ENCODE measurements around the gene AFF3.
A peak's percentile ranks its signal among the peaks of the same experiment; 100 is the strongest.

AFF3 gene

DNA sequence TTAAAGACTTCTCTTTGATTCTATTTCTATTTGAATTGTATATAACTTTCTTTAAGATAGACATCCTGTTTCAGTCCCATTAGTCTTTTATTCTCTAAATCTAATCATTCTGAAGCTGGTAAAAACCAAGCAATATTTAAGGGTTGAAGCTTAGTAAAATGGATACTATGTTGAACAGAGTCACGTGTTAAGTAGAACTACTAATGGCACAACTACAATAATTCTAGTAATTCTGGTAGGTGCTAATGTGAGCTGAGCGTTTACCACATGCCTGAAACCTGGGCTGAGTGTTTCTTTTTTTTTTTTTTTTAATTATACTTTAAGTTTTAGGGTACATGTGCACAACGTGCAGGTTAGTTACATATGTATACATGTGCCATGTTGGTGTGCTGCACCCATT, 8.9 kb upstream of the AFF3 start:
- 0 out of 2 replicates have a peak, but pooled peaks cover 5% of the 10 kb centered on the region for H3K79me2 ChIP-seq (ENCODE audit: low read length)
- no peak overlapping the region for H2AFZ ChIP-seq (ENCODE audit: low read depth, low read length)
- no peak for TF ChIP-seq EZH2phosphoT487 (IDR thresholded peaks at IDR 0.05; ENCODE audit: low read depth)
- TF ChIP-seq, protein P1, sequence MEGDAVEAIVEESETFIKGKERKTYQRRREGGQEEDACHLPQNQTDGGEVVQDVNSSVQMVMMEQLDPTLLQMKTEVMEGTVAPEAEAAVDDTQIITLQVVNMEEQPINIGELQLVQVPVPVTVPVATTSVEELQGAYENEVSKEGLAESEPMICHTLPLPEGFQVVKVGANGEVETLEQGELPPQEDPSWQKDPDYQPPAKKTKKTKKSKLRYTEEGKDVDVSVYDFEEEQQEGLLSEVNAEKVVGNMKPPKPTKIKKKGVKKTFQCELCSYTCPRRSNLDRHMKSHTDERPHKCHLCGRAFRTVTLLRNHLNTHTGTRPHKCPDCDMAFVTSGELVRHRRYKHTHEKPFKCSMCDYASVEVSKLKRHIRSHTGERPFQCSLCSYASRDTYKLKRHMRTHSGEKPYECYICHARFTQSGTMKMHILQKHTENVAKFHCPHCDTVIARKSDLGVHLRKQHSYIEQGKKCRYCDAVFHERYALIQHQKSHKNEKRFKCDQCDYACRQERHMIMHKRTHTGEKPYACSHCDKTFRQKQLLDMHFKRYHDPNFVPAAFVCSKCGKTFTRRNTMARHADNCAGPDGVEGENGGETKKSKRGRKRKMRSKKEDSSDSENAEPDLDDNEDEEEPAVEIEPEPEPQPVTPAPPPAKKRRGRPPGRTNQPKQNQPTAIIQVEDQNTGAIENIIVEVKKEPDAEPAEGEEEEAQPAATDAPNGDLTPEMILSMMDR (IDR thresholded peaks at IDR 0.05; ENCODE audit: low read depth, low read length) = no peak
- peaks cover 43% of the 10 kb centered on the region for H3K4me1 ChIP-seq (ENCODE audit: low read length)
- H3K9ac ChIP-seq (ENCODE audit: low read length) = peak overlapping the region; percentile 52; the same call in 1 of the 2 replicates
- H3K4me3 ChIP-seq (ENCODE audit: low read length) = peak overlapping the region; percentile 49
- no peaks in the 10 kb centered on the region for H3K9me3 ChIP-seq (ENCODE audit: insufficient read depth, low read length)
- H4K20me1 ChIP-seq (ENCODE audit: insufficient read depth, low read length) = no peaks in the 10 kb centered on the region
- no peaks in the 10 kb centered on the region for H3K36me3 ChIP-seq (replicated peaks; ENCODE audit: low read depth, low read length)
- H3K27ac ChIP-seq (ENCODE audit: low read length) = peak overlapping the region; percentile 61
- no peaks in the 10 kb centered on the region for H3K27me3 ChIP-seq (ENCODE audit: low read depth, low read length)
- peak overlapping the region; percentile 83 for H3K4me2 ChIP-seq (ENCODE audit: low read length)

DNA sequence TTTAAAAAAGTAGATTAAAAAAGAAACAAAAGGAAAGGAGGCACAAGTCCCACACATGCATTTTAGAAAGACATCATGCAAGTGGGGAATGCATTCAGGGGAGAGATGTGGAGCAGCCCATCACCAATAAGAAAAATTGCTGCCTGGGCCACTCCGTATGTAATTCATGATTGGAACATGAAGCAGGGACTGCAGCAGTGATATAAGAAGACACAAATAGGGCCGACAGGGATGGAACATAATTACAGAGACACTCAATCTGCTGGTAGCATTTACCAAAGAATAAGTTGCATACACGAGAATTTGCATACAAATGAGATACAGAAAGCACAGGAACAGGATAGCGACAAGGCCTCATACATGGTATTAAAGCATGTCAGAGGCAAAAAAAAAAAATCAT, 6.5 kb upstream of the AFF3 start:
- Histone ChIP-seq H4K20me1 (ENCODE audit: insufficient read depth, low read length) (no peaks in the 10 kb centered on the region), H3K27ac (ENCODE audit: low read length) (no peak overlapping the region), H2AFZ (ENCODE audit: low read depth, low read length) (no peak overlapping the region), H3K4me2 (ENCODE audit: low read length) (peak overlapping the region; percentile 8; the same call in 1 of the 2 replicates), H3K4me1 (ENCODE audit: low read length) (peaks cover 58% of the 10 kb centered on the region), H3K36me3 (replicated peaks; ENCODE audit: low read depth, low read length) (no peaks in the 10 kb centered on the region), H3K9me3 (ENCODE audit: insufficient read depth, low read length) (no peaks in the 10 kb centered on the region), H3K9ac (ENCODE audit: low read length) (no peak overlapping the region), H3K79me2 (ENCODE audit: low read length) (0 out of 2 replicates have a peak, but pooled peaks cover 5% of the 10 kb centered on the region), H3K4me3 (ENCODE audit: low read length) (no peak overlapping the region), H3K27me3 (ENCODE audit: low read depth, low read length) (no peaks in the 10 kb centered on the region)
- TF ChIP-seq EZH2phosphoT487 (IDR thresholded peaks at IDR 0.05; ENCODE audit: low read depth) = no peak
- TF ChIP-seq, protein P1 (IDR thresholded peaks at IDR 0.05; ENCODE audit: low read depth, low read length) = no peak

DNA sequence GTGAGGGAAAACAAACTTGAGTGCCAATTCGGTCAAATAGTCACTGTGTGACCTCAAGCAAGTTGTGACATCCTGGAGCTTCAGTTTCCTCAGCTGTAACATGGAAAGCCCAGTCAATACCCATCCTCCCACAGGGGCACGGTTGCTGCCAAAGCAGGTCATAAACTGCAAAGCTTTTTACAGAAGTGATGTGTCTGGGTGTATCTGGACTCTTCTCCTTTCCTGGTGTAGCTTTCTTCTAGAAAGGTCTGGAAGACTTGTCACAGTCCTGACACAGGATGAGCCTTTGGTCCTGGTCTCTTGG, 4.2 kb upstream of the AFF3 start:
- peaks cover 72% of the 10 kb centered on the region for H3K4me1 ChIP-seq (ENCODE audit: low read length)
- TF ChIP-seq, protein P1 (IDR thresholded peaks at IDR 0.05; ENCODE audit: low read depth, low read length) = no peak
- no peak for TF ChIP-seq EZH2phosphoT487 (IDR thresholded peaks at IDR 0.05; ENCODE audit: low read depth)

DNA sequence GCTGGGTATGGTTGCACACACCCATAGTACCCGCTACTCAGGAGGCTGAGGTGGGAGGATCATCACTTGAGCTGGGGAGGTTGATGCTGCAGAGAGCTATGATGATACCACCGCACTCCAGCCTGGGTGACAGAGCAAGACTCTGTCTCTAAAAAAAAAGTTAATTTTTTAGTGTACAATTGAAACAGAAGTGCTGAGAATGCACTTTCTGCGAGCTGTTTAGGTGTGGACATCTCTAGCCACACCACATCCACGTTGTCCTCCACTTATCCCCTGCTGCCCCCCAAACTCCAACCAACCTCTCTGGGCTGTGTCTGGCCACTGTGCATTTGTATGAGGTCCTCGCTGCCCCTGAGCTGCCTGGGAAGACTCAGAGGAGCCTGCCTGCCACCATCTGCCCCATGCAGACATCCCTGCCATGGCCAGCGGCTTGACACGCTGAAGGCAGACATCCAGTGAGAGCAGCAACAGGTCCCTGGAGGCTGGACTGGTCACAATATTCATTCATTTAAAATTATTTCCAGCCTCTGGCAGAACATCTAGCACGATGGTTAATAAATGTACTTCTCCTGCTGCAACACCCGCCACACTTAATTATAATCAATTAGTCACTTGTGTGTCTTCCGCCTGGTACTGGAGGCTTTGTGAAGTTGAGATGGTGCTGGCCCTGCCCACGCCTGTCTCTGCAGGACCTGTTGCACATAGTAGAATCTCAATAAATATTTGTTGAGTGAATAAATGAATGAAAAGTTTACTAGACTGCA, 3.7 kb upstream of the AFF3 start:
- H3K27ac ChIP-seq (ENCODE audit: low read length) = no peak overlapping the region
- no peaks in the 10 kb centered on the region for H4K20me1 ChIP-seq (ENCODE audit: insufficient read depth, low read length)

More for the DNA sequence above, 4.2 kb upstream of the AFF3 start:
- H3K4me3 ChIP-seq (ENCODE audit: low read length) = no peak overlapping the region
- peaks cover 25% of the 10 kb centered on the region for H3K79me2 ChIP-seq (ENCODE audit: low read length)
- H3K9ac ChIP-seq (ENCODE audit: low read length) = no peak overlapping the region
- H3K4me2 ChIP-seq (ENCODE audit: low read length) = no peak overlapping the region
- no peaks in the 10 kb centered on the region for H3K27me3 ChIP-seq (ENCODE audit: low read depth, low read length)
- no peaks in the 10 kb centered on the region for H4K20me1 ChIP-seq (ENCODE audit: insufficient read depth, low read length)
- H2AFZ ChIP-seq (ENCODE audit: low read depth, low read length) = no peak overlapping the region
- H3K27ac ChIP-seq (ENCODE audit: low read length) = no peak overlapping the region
- no peaks in the 10 kb centered on the region for H3K9me3 ChIP-seq (ENCODE audit: insufficient read depth, low read length)
- peaks cover 2% of the 10 kb centered on the region for H3K36me3 ChIP-seq (replicated peaks; ENCODE audit: low read depth, low read length)

More for the DNA sequence above, 3.7 kb upstream of the AFF3 start:
- peaks cover 30% of the 10 kb centered on the region for H3K79me2 ChIP-seq (ENCODE audit: low read length)
- no peak overlapping the region for H3K9ac ChIP-seq (ENCODE audit: low read length)
- H3K36me3 ChIP-seq (replicated peaks; ENCODE audit: low read depth, low read length) = peaks cover 8% of the 10 kb centered on the region
- no peak overlapping the region for H3K4me3 ChIP-seq (ENCODE audit: low read length)
- TF ChIP-seq, protein P1 (IDR thresholded peaks at IDR 0.05; ENCODE audit: low read depth, low read length) = no peak
- TF ChIP-seq EZH2phosphoT487 (IDR thresholded peaks at IDR 0.05; ENCODE audit: low read depth) = no peak
- no peaks in the 10 kb centered on the region for H3K27me3 ChIP-seq (ENCODE audit: low read depth, low read length)
- H2AFZ ChIP-seq (ENCODE audit: low read depth, low read length) = no peak overlapping the region
- H3K9me3 ChIP-seq (ENCODE audit: insufficient read depth, low read length) = no peaks in the 10 kb centered on the region
- H3K4me1 ChIP-seq (ENCODE audit: low read length) = peaks cover 71% of the 10 kb centered on the region
- no peak overlapping the region for H3K4me2 ChIP-seq (ENCODE audit: low read length)
